HG02973 (cell line): Measurements from ENCODE around the gene CMTM3.
"Not testable (repeated sequence)": the region's sequence is repeated elsewhere in the genome, so short reads cannot be mapped to it uniquely, and the experiment has no call there.

Source experiments
- ATAC-seq: cut with Tn5 transposase; IDR thresholded peaks from one replicate; pipeline ENCODE4 v1.9.1; 2021; ENCODE audit warnings: moderate library complexity; ENCODE audit not compliant: unreplicated experiment

CMTM3 gene

DNA sequence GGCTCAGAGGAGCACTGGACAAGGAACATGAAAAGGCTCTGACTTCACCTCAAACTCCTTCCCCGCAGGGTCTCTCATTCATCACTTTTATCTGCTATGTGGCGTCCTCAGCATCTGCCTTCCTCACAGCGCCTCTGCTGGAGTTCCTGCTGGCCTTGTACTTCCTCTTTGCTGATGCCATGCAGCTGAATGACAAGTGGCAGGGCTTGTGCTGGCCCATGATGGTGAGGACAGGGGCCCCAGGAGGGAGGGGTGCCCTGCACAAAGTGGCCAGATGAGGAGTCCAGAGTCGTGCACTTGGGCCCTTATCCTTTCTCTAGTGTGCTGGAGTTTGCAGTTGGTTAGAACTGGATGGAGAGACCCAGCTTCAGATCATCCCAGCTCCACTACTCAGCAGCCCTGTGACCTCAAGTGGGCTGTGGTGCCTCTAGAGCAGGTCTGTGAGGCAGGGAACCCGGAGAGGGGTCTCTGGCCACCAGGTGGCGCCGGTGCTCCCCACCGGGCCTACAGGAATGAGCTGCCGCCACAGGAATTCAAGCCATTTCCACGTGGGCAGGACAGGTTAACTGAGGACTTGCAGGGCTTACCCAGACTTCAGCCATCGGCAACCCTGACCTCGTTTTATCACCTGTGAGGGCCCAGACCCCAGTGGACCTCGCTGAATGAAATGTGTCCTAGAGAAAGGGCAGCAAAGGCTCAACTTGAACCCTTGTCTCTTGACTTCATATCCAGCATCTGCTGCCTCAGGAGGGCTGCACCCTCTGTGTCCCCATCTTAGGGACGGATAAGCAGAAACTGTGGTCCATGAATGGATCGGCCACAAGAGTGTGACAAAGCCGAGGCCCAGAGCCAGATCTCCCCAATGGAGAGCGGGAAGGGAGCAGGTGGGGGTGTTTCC is 4.0 kb downstream of the CMTM3 start:
- peak; percentile 47 for ATAC-seq

- no peak for ATAC-seq
Observed at GRCh38 chr16:66609139-66609510, 4.6 kb downstream of the CMTM3 start.

GRCh38 chr16:66610111-66610820 is 5.8 kb downstream of the CMTM3 start:
- ATAC-seq, result no peak

GRCh38 chr16:66611911-66612310 is 7.4 kb downstream of the CMTM3 start:
- not testable (repeated sequence) for ATAC-seq

DNA sequence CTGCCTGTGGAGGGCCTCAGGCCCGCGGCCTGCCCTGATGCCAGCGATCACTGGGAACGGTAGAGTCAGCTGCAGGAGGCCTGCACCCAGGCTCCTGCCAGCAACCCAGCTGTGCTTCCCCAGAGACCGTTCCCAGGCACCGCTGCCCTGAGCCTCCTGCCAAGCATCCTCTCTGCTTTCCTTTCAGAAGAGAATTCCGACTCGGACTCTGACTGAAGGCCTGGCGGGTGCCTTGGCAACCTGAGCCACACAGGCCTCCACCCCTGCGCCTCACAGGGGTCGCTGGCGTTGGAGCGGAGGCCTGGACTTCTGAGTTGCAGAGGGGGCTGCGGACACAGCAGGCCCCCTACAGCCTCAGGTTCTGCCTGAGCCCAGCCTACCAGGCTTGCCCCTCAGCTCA is 7.9 kb downstream of the CMTM3 start:
- no peak for ATAC-seq

DNA sequence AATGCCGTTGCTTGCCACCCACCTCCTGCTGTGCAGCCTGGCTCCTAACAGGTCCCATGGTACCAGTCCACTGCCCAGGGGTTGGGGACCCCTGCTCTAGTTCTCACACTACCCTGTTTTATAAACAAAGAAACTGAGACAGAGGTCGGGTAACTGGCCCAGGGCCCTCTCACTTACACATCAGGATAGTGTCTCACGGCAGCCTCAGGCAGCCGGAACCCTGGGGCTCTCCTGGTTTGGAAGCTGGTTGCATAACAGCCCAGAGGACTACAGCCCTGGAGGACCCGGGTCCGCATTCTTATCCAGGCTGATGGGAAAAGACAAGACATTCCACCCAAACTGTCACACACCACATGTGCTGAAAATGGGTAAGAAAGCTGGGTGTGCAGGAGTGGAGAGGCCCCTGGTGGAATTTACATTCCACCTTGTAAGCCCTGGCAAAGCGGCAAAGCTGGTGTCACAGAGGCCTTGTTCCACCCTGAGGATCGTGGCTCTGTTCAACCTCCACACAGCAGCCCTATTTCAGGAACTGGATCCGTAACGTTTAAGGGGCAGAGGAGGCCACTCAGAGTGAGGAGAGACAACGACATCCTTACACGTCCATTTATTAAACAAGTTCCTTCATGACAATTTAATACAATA is 9.8 kb downstream of the CMTM3 start:
- ATAC-seq, result no peak

GRCh38 chr16:66616169-66616568 is 11.7 kb downstream of the CMTM3 start:
- no peak for ATAC-seq

GRCh38 chr16:66616592-66616991 is 12.1 kb downstream of the CMTM3 start:
- no peak for ATAC-seq

DNA sequence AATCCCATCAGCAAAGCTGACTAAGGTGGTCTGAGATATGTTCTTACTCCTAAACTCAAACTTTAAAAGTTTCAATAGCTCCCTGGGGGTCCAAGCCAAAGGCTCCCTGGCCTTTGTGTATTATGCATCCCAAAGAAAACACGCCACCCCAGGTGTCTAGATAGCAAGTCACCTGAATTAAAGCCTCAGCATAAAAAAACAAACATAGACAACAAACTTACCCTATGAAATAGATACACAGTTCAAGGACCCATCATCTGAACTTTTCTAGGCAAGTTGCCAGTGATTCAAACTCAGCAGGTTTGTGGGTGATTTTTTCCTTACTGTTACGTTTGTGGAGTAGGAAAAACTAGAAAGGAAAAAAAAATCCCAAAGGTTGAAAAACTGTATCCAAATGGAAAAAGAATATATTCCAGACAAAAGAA is 12.5 kb downstream of the CMTM3 start:
- ATAC-seq, result no peak

- no peak for ATAC-seq
Observed at GRCh38 chr16:66617728-66618127, 13.2 kb downstream of the CMTM3 start.

DNA sequence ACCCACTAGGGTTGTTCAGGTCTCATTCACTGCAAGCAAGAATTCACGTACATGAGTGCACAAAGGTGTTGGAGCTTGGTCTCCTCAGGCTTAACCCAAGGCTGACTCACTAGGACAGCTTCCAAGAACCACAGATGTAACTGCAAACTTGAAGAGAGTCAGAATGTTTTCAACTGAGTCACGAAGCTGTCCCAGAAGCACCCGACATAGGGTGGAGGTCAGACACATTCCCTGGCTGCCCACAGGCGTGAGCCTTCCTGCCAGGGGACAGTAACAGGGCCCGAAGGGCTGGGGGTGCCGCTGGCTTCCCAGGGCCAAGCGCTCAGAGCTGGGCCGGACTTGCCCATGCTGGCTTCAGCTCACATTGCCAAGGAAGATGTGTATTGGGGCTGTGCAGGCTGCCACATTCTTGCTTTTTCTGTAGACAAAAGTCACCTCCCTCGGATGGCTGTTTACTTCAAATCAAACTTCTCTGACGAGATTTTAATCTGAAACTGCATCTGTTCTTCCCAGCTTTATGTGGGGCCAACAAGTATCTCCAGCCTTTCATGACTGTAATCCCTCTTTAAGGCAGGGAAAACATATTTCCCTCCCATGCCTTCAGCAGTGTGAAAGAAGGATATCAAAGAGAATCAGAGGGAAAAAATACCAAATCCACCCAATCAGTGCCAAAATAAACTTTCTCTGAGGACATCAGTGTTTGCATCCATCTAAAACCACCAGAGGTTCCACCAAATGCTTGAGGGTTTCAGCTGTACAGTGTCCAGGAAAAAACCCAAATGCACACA is 14.3 kb downstream of the CMTM3 start:
- no peak for ATAC-seq

GRCh38 chr16:66619534-66620428 is 15.3 kb downstream of the CMTM3 start:
- ATAC-seq, result no peak

DNA sequence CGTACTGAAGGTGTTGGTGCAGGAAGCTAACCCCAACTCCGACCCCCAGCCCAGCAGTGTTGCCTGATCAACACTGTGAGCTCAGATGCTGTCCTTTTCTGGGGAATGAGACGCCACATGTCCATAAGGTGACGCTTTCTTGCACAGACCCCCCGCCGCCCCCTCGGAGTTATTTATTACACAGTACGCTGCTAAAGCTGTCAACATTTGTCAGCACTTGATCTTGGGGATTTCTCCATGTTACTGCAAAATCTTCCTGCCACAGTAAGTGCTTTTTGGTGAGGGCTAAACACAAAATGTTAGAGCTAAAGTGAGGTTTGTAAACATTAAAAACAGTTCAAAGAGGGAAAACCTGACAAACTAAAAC is 15.9 kb downstream of the CMTM3 start:
- no peak for ATAC-seq

DNA sequence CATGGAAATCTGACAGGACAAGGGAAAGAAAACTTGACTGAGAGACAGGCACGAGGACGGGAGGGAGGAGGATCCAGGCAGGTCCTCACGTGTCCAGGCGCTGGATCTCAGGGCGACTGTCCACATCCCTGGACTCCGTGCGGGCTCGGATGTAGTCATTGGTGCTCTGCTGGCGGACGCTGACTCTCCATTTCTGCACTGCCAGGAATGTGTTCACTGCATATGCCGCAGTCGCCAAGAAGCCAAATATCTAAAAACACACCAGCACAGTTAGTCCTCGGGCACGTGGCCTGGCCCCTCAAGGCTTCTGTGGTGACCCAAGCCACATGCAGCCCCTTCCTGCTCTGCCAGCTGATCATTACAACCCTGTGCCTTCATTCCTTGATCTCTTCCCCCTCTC is 17.5 kb downstream of the CMTM3 start:
- ATAC-seq, result no peak

GRCh38 chr16:66622863-66623262 is 18.4 kb downstream of the CMTM3 start:
- no peak for ATAC-seq

- ATAC-seq, result no peak
Observed at GRCh38 chr16:66623755-66624154, 19.3 kb downstream of the CMTM3 start.

DNA sequence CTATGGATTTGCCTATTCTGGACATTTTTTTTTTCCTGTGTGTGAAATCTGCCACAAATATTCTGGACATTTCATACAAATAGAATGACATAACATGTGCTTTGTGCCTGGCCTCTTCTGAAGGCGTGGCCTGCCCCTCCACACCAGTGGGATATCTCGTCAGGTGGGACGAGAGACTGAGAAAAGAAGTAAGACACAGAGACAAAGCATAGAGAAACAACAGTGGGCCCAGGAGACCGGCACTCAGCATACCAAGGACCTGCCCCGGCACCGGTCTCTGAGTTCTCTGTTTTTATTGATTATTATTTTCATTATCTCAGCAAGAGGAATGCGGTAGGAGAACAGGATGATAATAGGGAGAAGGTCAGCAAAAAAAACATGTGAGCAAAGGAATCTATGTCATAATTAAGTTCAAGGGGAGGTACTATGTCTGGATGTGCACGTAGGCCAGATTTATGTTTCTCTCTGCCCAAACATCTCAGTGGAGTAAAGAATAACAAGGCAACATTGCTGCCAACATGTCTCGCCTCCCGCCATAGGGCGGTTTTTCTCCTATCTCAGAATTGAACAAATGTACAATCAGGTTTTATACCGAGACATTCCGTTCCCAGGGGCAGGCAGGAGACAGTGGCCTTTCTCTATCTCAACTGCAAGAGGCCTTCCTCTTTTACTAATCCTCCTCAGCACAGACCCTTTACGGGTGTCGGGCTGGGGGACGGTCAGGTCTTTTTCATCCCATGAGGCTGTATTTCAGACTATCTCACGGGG is 23.3 kb downstream of the CMTM3 start:
- ATAC-seq, result not testable (repeated sequence)

DNA sequence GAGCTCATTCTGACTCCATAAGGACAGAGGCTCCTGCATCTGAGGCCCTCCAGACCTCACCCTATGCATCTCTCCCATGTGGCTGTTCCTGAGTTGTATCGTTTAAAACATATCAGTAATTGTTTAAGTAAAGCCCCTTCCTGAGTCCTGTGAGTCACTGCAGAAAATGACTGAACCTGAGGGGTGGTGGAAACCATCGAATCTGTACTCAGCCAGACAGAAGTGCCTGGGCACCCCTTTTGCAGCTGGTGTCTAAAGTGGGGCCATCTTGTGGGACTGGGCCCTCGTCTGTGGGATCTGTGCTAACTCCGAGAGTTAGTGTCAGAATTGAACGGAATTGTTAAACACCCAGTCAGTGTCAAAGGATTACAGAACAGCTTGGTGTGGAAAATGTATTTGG is 25.4 kb downstream of the CMTM3 start:
- no peak for ATAC-seq

DNA sequence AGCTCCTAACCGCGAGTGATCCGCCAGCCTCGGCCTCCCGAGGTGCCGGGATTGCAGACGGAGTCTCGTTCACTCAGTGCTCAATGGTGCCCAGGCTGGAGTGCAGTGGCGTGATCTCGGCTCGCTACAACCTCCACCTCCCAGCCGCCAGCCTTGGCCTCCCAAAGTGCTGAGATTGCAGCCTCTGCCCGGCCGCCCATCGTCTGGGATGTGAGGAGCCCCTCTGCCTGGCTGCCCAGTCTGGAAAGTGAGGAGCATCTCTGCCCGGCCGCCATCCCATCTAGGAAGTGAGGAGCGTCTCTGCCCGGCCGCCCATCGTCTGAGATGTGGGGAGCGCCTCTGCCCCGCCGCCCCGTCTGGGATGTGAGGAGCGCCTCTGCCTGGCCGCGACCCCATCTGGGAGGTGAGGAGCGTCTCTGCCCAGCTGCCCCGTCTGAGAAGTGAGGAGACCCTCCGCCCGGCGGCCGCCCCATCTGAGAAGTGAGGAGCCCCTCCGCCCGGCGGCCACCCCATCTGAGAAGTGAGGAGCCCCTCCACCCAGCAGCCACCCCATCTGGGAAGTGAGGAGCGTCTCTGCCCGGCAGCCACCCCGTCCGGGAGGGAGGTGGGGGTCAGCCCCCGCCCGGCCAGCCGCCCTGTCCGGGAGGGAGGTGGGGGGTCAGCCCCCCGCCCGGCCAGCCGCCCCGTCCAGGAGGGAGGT is 26.2 kb downstream of the CMTM3 start:
- ATAC-seq, result not testable (repeated sequence)
